Esophagus squamous epithelium (tissue), 4 donors: ENCODE measurements around the gene ADAM12.

Source experiments
- CTCF ChIP-seq, 6 experiments: fragments of 450-650 bp in 4 of 6; fragments of 200-600 bp in 2 of 6; sonication (generic) in 2 of 6; IDR thresholded peaks; one replicate each; pipeline ENCODE4 v1.5.1; 2016 to 2019; ENCODE audit warnings: antibody characterized with exemption in 6 of 6, mild to moderate bottlenecking in 4 of 6, moderate library complexity in 4 of 6
- POLR2A ChIP-seq, 4 donors: fragments of 450-650 bp; IDR thresholded peaks; one replicate each; pipeline ENCODE4 v1.6.1; 2017; ENCODE audit warnings: antibody characterized with exemption in 4 of 4, mild to moderate bottlenecking in 4 of 4, moderate library complexity in 3 of 4

- TF ChIP-seq CTCF (IDR thresholded peaks at IDR 0.05) = no peak
- no peak for TF ChIP-seq POLR2A (IDR thresholded peaks at IDR 0.05)
Measured at GRCh38 chr10:125994601-125995000, 393.7 kb downstream of the ADAM12 start.
